Choroid plexus epithelial cell (primary cell): ENCODE measurements around the gene C1orf185.

ENCODE experiments used
- DNase-seq: peaks from one replicate; pipeline ENCODE4 v3.0.0-alpha.2; 2010; ENCODE audit warnings: low read depth
- H3K4me3 ChIP-seq: 2 replicates; pipeline ENCODE4 v1.5.1; 2011; ENCODE audit warnings: low read depth, mild to moderate bottlenecking, control low read depth, low read length, moderate library complexity
- CTCF ChIP-seq: conservative IDR thresholded peaks from 2 replicates; pipeline ENCODE4 v1.5.1; 2011; ENCODE audit warnings: low read depth, mild to moderate bottlenecking, control low read depth, inconsistent platforms, low read length, moderate library complexity

Gene C1orf185

GRCh38 chr1:51101976-51102375 is at the start of gene C1orf185:
TSS of gene C1orf185 (plus strand) at chr1:51102228. CDS start at chr1:51102234, 6 bp downstream.
- H3K4me3 ChIP-seq, result no peak within 1 kb of the TSS
- no peak for DNase-seq
- TF ChIP-seq CTCF, result no peak

- DNase-seq, result peak; percentile 48
- no peak overlapping the region for H3K4me3 ChIP-seq
- peak; percentile 64 for TF ChIP-seq CTCF
Measured at GRCh38 chr1:51058858-51059257, 43.2 kb upstream of the C1orf185 start.

GRCh38 chr1:51061231-51061918 is 40.7 kb upstream of the C1orf185 start:
- peak; percentile 14 for DNase-seq

GRCh38 chr1:51063121-51063520 is 38.9 kb upstream of the C1orf185 start:
- peak; percentile 97 for DNase-seq
- no peak overlapping the region for H3K4me3 ChIP-seq
- no peak for TF ChIP-seq CTCF

More at GRCh38 chr1:51061231-51061918, 40.7 kb upstream of the C1orf185 start:
- no peak overlapping the region for H3K4me3 ChIP-seq
- TF ChIP-seq CTCF, result no peak

GRCh38 chr1:51070011-51070410 is 32.0 kb upstream of the C1orf185 start:
- no peak overlapping the region for H3K4me3 ChIP-seq
- no peak for TF ChIP-seq CTCF
- no peak for DNase-seq

- no peak overlapping the region for H3K4me3 ChIP-seq
- no peak for TF ChIP-seq CTCF
- peak; percentile 20 for DNase-seq
Measured at GRCh38 chr1:51070640-51071039, 31.4 kb upstream of the C1orf185 start.
